HEK293 (cell line): ENCODE results near the gene MBLAC1.

ENCODE experiments used
- EGR2 ChIP-seq: fragments of 450-650 bp; formaldehyde crosslinking; IDR thresholded peaks from 2 replicates; pipeline ENCODE4 v1.5.1; 2016; ENCODE audit warnings: low read depth, missing biosample characterization, missing genetic modification characterization
- GLIS1 ChIP-seq: fragments of 450-650 bp; formaldehyde crosslinking; IDR thresholded peaks from 2 replicates; pipeline ENCODE4 v1.5.1; 2016; ENCODE audit warnings: missing biosample characterization, missing genetic modification characterization
- KLF1 ChIP-seq: fragments of 450-650 bp; formaldehyde crosslinking; IDR thresholded peaks from 2 replicates; pipeline ENCODE4 v1.5.1; 2016; ENCODE audit warnings: missing biosample characterization, missing genetic modification characterization
- KLF17 ChIP-seq: fragments of 450-650 bp; formaldehyde crosslinking; IDR thresholded peaks from 2 replicates; pipeline ENCODE4 v1.5.1; 2016; ENCODE audit warnings: missing biosample characterization, missing genetic modification characterization
- REPIN1 ChIP-seq: fragments of 450-650 bp; formaldehyde crosslinking; IDR thresholded peaks from 2 replicates; pipeline ENCODE4 v1.5.1; 2017; ENCODE audit warnings: missing biosample characterization, missing genetic modification characterization, low read depth
- SETDB1 ChIP-seq: IDR thresholded peaks from one replicate; pipeline ENCODE4 v1.6.1; 2017; ENCODE audit warnings: mild to moderate bottlenecking, low read length, moderate library complexity, mixed read lengths; ENCODE audit not compliant: insufficient read length
- SP3 ChIP-seq: fragments of 450-650 bp; formaldehyde crosslinking; IDR thresholded peaks from 2 replicates; pipeline ENCODE4 v1.5.1; 2016; ENCODE audit warnings: missing biosample characterization, missing genetic modification characterization
- WT1 ChIP-seq: fragments of 450-650 bp; formaldehyde crosslinking; IDR thresholded peaks from 2 replicates; pipeline ENCODE4 v1.5.1; 2016; ENCODE audit warnings: missing biosample characterization, missing genetic modification characterization
- ZBTB17 ChIP-seq: fragments of 450-650 bp; formaldehyde crosslinking; IDR thresholded peaks from 2 replicates; pipeline ENCODE4 v1.5.1; 2016; ENCODE audit warnings: missing biosample characterization, missing genetic modification characterization
- ZBTB20 ChIP-seq: fragments of 450-650 bp; formaldehyde crosslinking; IDR thresholded peaks from 2 replicates; pipeline ENCODE4 v1.5.1; 2016; ENCODE audit warnings: missing biosample characterization, missing genetic modification characterization
- ZBTB8A ChIP-seq: fragments of 450-650 bp; formaldehyde crosslinking; IDR thresholded peaks from 2 replicates; pipeline ENCODE4 v1.5.1; 2016; ENCODE audit warnings: missing biosample characterization, missing genetic modification characterization
- ZFP37 ChIP-seq: fragments of 450-650 bp; formaldehyde crosslinking; IDR thresholded peaks from 2 replicates; pipeline ENCODE4 v1.5.1; 2016; ENCODE audit warnings: missing biosample characterization, missing genetic modification characterization
- ZNF133 ChIP-seq: fragments of 450-650 bp; formaldehyde crosslinking; IDR thresholded peaks from 2 replicates; pipeline ENCODE4 v1.5.1; 2016; ENCODE audit warnings: missing biosample characterization, missing genetic modification characterization
- ZNF157 ChIP-seq: fragments of 450-650 bp; formaldehyde crosslinking; IDR thresholded peaks from 2 replicates; pipeline ENCODE4 v1.5.1; 2016; ENCODE audit warnings: missing biosample characterization, missing genetic modification characterization
- ZNF19 ChIP-seq: fragments of 450-650 bp; formaldehyde crosslinking; IDR thresholded peaks from 2 replicates; pipeline ENCODE4; 2016; ENCODE audit warnings: missing biosample characterization, missing genetic modification characterization, low read depth
- ZNF23 ChIP-seq: fragments of 450-650 bp; formaldehyde crosslinking; IDR thresholded peaks from 2 replicates; pipeline ENCODE4 v1.5.1; 2016; ENCODE audit warnings: missing biosample characterization, missing genetic modification characterization, borderline replicate concordance
- ZNF391 ChIP-seq: fragments of 450-650 bp; formaldehyde crosslinking; IDR thresholded peaks from 2 replicates; pipeline ENCODE4 v1.5.1; 2016; ENCODE audit warnings: low read depth, missing biosample characterization, missing genetic modification characterization, borderline replicate concordance
- ZNF449 ChIP-seq: fragments of 450-650 bp; formaldehyde crosslinking; IDR thresholded peaks from 2 replicates; pipeline ENCODE4 v1.5.1; 2017; ENCODE audit warnings: missing biosample characterization, mild to moderate bottlenecking, missing genetic modification characterization, moderate library complexity
- ZNF623 ChIP-seq: fragments of 450-650 bp; formaldehyde crosslinking; IDR thresholded peaks from 2 replicates; pipeline ENCODE4 v1.5.1; 2016; ENCODE audit warnings: missing biosample characterization, missing genetic modification characterization
- ZNF654 ChIP-seq: fragments of 450-650 bp; formaldehyde crosslinking; IDR thresholded peaks from 2 replicates; pipeline ENCODE4 v1.5.1; 2016; ENCODE audit warnings: low read depth, missing biosample characterization, missing genetic modification characterization
- ZNF76 ChIP-seq: fragments of 450-650 bp; formaldehyde crosslinking; IDR thresholded peaks from 2 replicates; pipeline ENCODE4; 2016; ENCODE audit warnings: low read depth, missing biosample characterization, missing genetic modification characterization, borderline replicate concordance
- ZNF792 ChIP-seq: fragments of 450-650 bp; formaldehyde crosslinking; IDR thresholded peaks from 2 replicates; pipeline ENCODE4 v1.5.1; 2016; ENCODE audit warnings: missing biosample characterization, missing genetic modification characterization
- ZNF843 ChIP-seq: fragments of 450-650 bp; formaldehyde crosslinking; IDR thresholded peaks from 2 replicates; pipeline ENCODE4 v1.5.1; 2016; ENCODE audit warnings: missing biosample characterization, missing genetic modification characterization
- ZSCAN4 ChIP-seq: fragments of 450-650 bp; formaldehyde crosslinking; IDR thresholded peaks from 2 replicates; pipeline ENCODE4 v1.5.1; 2017; ENCODE audit warnings: missing biosample characterization, missing genetic modification characterization
- TF ChIP-seq, protein P1 (sequence below): fragments of 450-650 bp; formaldehyde crosslinking; IDR thresholded peaks from 2 replicates; pipeline ENCODE4 v1.5.1; 2016; ENCODE audit warnings: missing biosample characterization, missing genetic modification characterization
- TF ChIP-seq, protein P2 (sequence below): fragments of 450-650 bp; formaldehyde crosslinking; IDR thresholded peaks from 2 replicates; pipeline ENCODE4 v1.5.1; 2017; ENCODE audit warnings: missing biosample characterization, missing genetic modification characterization
- TF ChIP-seq, protein P3 (sequence below): fragments of 450-650 bp; formaldehyde crosslinking; IDR thresholded peaks from 2 replicates; pipeline ENCODE4 v1.5.1; 2016; ENCODE audit warnings: missing biosample characterization, missing genetic modification characterization
- TF ChIP-seq, protein P4 (sequence below): fragments of 450-650 bp; formaldehyde crosslinking; optimal IDR thresholded peaks from 2 replicates; pipeline ENCODE3; 2016; ENCODE audit warnings: missing biosample characterization, mild to moderate bottlenecking, missing genetic modification characterization

The MBLAC1 gene

DNA sequence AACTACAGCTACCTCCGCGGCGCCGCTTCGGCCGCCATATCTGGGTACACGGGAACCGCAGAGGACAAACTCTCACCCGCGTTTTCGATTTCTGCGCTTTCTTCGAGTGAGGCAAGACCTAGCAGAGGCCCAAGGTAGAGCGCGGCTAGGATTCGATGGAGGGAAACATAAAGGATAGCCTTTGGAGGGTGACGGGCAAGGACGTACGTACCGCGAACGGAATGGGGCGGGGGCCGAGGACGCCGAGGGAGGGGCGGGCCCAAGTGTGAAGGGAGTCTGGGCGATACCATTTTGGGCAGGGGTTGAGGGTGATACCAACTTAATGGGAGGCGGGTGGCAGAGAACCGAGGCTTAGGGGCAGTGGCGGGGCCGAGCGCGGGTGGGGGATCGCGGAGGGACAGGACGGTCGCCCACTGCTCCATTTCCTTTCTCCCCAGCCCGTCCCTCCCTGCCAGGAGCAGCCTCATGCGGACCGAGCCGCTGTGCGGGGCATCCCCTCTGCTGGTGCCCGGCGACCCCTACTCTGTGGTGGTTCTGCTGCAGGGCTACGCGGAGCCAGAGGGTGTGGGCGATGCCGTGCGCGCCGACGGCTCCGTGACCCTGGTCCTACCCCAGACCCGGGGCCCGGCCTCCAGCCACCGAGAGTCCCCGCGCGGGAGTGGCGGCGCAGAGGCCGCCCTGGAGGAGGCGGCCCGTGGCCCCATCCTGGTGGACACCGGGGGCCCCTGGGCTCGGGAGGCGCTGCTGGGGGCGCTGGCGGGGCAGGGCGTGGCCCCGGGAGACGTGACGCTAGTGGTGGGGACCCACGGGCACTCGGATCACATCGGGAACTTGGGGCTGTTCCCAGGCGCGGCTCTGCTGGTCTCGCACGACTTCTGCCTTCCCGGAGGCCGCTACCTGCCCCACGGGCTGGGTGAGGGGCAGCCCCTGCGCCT is at the start of gene MBLAC1 (continued):
- peak; percentile 13; the same call in 1 of the 2 replicates for TF ChIP-seq ZNF391 (tag by site-specific recombination)
- peak; percentile 83 for TF ChIP-seq KLF17 (tag by site-specific recombination)
- 0 out of 2 replicates have a peak, but pooled peaks have one; percentile 5 for TF ChIP-seq ZNF623 (tag by site-specific recombination)
- peak; percentile 87 for TF ChIP-seq ZBTB8A (tag by site-specific recombination)
- peak; percentile 90 for TF ChIP-seq ZBTB17 (tag by site-specific recombination)
- TF ChIP-seq ZNF792 = no peak
- TF ChIP-seq SETDB1 = no peak
- TF ChIP-seq, protein P1, sequence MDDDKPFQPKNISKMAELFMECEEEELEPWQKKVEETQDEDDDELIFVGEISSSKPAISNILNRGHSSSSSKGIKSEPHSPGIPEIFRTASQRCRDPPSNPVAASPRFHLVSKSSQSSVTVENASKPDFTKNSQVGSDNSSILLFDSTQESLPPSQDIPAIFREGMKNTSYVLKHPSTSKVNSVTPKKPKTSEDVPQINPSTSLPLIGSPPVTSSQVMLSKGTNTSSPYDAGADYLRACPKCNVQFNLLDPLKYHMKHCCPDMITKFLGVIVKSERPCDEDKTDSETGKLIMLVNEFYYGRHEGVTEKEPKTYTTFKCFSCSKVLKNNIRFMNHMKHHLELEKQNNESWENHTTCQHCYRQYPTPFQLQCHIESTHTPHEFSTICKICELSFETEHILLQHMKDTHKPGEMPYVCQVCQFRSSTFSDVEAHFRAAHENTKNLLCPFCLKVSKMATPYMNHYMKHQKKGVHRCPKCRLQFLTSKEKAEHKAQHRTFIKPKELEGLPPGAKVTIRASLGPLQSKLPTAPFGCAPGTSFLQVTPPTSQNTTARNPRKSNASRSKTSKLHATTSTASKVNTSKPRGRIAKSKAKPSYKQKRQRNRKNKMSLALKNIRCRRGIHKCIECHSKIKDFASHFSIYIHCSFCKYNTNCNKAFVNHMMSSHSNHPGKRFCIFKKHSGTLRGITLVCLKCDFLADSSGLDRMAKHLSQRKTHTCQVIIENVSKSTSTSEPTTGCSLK (tag by site-specific recombination) = no peak
- no peak for TF ChIP-seq REPIN1 (tag by site-specific recombination)
- TF ChIP-seq ZNF133 (tag by site-specific recombination) = 0 out of 2 replicates have a peak, but pooled peaks have one; percentile 27
- TF ChIP-seq, protein P2, sequence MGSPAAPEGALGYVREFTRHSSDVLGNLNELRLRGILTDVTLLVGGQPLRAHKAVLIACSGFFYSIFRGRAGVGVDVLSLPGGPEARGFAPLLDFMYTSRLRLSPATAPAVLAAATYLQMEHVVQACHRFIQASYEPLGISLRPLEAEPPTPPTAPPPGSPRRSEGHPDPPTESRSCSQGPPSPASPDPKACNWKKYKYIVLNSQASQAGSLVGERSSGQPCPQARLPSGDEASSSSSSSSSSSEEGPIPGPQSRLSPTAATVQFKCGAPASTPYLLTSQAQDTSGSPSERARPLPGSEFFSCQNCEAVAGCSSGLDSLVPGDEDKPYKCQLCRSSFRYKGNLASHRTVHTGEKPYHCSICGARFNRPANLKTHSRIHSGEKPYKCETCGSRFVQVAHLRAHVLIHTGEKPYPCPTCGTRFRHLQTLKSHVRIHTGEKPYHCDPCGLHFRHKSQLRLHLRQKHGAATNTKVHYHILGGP (tag by site-specific recombination) = no peak
- peak; percentile 44; the same call in 1 of the 2 replicates for TF ChIP-seq KLF1
- no peak for TF ChIP-seq ZNF19 (tag by site-specific recombination)
- TF ChIP-seq ZNF654 (tag by site-specific recombination) = no peak
- TF ChIP-seq, protein P3, sequence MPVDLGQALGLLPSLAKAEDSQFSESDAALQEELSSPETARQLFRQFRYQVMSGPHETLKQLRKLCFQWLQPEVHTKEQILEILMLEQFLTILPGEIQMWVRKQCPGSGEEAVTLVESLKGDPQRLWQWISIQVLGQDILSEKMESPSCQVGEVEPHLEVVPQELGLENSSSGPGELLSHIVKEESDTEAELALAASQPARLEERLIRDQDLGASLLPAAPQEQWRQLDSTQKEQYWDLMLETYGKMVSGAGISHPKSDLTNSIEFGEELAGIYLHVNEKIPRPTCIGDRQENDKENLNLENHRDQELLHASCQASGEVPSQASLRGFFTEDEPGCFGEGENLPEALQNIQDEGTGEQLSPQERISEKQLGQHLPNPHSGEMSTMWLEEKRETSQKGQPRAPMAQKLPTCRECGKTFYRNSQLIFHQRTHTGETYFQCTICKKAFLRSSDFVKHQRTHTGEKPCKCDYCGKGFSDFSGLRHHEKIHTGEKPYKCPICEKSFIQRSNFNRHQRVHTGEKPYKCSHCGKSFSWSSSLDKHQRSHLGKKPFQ (tag by site-specific recombination) = peak; percentile 66; the same call in 1 of the 2 replicates
- TF ChIP-seq ZNF23 (tag by site-specific recombination) = no peak
- TF ChIP-seq ZNF843 = peak; percentile 25; the same call in 1 of the 2 replicates
- peak; percentile 23; the same call in 1 of the 2 replicates for TF ChIP-seq ZNF76 (tag by site-specific recombination)
- TF ChIP-seq ZNF449 (tag by site-specific recombination) = no peak; the same call in 1 of the 2 replicates
- TF ChIP-seq ZNF157 (tag by site-specific recombination) = no peak
- TF ChIP-seq EGR2 (tag by site-specific recombination) = peak; percentile 65
- peak; percentile 77 for TF ChIP-seq SP3 (tag by site-specific recombination)
- TF ChIP-seq ZBTB20 = peak; percentile 97
- peak; percentile 67 for TF ChIP-seq ZFP37 (tag by site-specific recombination)
- TF ChIP-seq ZSCAN4 = no peak
- TF ChIP-seq GLIS1 (tag by site-specific recombination) = peak; percentile 84
- peak; percentile 63 for TF ChIP-seq WT1 (tag by site-specific recombination)
- TF ChIP-seq, protein P4, sequence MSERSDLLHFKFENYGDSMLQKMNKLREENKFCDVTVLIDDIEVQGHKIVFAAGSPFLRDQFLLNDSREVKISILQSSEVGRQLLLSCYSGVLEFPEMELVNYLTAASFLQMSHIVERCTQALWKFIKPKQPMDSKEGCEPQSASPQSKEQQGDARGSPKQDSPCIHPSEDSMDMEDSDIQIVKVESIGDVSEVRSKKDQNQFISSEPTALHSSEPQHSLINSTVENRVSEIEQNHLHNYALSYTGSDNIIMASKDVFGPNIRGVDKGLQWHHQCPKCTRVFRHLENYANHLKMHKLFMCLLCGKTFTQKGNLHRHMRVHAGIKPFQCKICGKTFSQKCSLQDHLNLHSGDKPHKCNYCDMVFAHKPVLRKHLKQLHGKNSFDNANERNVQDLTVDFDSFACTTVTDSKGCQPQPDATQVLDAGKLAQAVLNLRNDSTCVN (tag by site-specific recombination) = peak; percentile 92
